Measurements from ENCODE around the gene FOXC1.

The FOXC1 gene

DNA sequence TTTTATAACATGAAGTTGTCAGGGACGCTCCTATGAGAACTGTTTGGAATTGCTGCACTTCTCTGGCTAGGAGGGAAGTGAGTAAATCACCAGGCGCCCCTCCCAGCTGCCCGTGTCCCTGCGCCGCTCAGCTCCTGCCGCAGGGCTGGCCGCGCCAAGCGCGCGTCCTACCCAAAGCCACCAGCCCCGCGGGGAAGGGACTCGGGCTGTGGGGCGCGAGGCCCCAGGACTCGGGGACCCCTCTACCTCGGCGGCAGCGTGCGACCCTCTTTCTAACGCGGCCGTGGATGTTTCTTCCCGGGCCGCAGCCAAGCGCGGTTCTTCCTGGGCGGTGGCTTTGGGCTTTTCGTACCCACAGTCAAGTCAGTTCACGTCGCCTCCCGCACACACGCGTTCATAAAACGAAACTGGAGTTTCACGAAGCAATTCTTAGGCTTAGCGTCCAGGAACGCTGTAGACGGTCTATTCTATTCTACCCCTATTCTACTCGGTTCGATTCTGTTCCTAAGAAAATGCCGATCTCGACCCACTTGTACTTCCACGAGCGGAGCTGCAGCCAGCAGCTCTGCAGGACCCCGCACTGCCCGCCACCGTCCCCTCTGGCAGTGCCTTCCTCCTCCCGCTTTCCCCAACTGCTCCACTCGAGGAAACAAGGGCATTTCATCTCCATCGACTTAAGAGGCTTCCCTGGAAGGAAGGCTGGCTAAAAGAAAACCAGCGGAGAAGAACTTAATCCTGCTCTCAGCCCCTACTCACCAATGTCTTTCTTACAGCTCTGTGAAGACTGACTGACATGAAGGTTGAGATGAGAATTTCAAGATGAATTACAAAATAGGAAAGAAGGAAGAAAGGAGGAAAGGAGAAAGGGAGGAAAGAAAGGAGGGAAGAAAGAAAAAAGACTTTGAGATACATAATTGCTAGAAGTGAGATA is 15.4 kb downstream of the FOXC1 start:
- no peak for DNase-seq

DNA sequence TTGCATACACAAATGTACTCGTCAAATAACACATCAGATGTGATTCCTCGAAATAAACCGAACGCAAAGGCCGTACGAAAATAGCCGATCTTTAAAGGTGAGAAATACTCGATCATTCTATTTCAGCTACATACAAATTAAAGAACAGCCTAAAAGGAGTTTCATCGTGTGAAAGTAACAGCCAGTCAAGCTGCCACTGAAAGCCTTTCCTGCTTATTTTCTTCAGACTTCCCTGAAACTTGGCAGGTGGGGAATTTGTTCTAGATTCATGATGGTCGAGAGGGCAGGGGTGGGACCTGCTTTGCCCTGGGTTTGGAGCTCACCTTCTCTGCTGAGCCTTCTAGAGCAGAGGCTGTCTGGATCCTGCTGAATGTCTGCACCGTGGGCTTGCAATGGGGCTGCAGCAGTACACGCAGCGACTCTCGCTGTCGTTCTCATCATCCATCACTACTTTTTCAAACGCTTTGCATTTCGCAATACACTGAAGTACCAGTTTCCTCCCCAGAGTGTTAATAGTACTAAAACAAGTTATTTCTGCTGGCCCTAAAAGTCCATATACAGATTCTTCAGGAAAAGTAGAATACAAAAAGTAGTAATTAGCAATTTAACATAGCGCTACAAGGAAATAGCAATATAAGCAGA is 16.2 kb downstream of the FOXC1 start:
- no peak for DNase-seq

DNA sequence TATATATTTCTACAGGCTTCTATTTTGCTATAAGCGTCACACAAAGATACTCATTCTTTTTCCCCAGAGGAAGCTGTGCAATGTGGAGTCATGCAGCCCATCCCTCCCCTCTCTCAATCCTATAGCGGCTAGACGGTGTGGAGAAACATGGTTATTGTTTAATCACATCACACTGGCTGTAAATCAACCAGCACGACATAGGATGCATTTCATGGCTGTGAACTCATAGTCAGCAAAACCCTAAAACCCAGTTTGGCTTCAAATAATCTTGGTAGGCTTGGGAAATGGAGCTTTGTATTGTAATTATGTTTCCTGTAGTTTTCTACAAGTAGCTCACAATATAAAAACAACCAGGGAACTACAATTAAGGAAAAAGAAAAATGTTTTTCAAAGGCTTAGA is 16.8 kb downstream of the FOXC1 start:
- DNase-seq = no peak

DNA sequence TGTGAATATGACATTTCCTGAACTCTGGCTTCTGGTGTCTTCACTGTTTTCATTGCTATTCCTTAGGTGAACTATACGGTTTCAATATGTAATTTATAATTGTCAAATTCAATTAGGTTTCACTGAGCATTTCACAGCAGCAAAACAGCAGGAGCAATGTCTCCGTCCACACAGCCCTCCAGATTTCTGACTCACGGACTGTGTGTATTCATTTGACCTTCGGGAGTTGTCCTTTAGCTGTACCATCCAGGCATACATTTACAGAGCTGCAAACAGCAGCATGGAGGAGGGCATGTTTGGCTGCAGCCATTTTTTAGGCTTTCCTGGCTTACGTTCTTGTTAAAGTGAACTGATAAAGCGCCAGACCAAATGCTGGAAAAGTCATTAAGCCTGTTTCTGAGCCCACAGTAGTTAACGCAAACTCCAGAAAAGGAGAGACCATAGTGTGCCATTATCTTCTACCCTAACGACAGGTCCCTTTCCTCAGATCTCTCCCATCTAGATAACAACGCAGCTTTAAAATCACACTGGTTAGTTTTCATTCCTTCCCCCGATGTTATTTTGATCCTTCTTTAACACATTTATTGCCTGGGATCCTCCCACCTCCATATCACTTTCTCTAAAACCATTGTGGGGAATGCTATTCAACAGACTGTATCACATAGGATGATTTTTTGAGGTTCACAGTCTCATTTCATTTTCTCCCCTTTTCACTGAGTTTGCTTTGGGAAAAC is 18.3 kb downstream of the FOXC1 start:
- DNase-seq = no peak

- no peak for DNase-seq
Measured at GRCh38 chr6:1629316-1629715, 19.6 kb downstream of the FOXC1 start.

GRCh38 chr6:1630212-1630770 is 20.6 kb downstream of the FOXC1 start:
- DNase-seq = no peak

GRCh38 chr6:1630771-1631217 is 21.1 kb downstream of the FOXC1 start:
- DNase-seq = no peak

- DNase-seq = no peak
Measured at GRCh38 chr6:1631251-1631650, 21.5 kb downstream of the FOXC1 start.

- no peak for DNase-seq
Measured at GRCh38 chr6:1633366-1634021, 23.8 kb downstream of the FOXC1 start.

- DNase-seq = no peak
Measured at GRCh38 chr6:1634081-1634480, 24.4 kb downstream of the FOXC1 start.

- DNase-seq = no peak
Measured at GRCh38 chr6:1635305-1636010, 25.7 kb downstream of the FOXC1 start.

- DNase-seq = no peak
Measured at GRCh38 chr6:1636272-1636825, 26.6 kb downstream of the FOXC1 start.

DNA sequence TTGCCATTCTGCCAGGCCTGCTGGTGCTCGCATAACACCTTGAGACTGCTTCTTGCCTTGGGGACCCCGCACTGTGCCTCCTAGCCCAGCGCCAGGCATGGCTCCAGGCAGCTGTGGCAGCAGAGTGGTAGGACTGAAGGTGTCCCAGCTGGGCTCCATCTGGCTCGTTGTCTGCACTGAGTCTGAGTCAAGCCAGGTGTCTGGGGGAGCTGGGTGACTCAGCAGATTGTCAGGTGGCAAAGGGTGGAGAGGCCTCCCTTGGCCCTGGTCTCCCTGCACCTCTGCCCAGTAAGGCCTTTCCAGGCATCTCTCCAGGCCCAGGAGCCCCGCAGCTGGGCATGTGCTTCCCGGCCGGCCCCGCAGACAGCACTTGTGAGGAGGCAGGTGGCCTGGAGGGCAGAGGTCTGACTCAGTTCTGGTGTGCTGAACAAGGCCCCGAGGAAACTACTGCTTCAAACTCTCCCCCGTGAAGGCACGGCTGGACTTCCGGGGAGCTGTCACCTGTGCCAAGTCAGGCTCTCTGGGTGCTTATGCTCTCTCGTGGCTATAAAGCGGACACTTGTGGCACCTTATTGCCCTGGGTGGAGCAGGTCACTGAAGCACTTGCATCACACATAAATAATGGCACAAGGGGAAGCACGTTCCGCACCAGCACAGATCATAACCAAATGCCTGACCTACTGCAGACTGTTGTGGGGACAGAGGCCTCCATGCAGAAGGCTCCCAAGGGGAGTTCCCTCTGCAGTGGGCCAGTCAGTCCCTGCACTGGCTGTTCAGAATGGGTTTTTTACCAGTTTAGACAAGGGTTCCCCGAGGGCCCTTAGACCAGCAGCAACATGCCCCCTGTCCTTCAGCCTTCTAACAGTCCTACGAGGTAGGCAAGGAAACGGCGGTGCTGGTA is 27.5 kb downstream of the FOXC1 start:
- DNase-seq = no peak

- DNase-seq = no peak
Measured at GRCh38 chr6:1639430-1639829, 29.7 kb downstream of the FOXC1 start.

DNA sequence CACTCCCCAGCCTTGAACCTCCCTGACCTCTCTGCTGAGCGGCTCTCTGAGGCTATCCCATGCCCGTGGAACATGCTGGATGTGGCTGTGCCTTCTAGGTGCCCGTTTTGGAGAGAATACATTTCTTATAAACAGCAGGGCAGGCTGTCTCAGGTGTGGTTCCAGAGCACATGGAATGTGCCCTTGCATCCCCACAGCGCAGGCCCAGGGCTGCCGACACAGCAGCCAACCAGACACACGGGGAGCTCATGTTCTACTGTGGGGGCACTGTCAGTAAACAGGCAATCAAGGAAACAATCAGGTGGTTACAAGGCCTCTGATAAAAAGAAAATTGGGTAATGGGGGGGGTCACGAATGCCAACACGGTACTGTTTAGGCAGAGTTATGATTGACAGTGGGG is 30.8 kb downstream of the FOXC1 start:
- no peak for DNase-seq

GRCh38 chr6:1641343-1641885 is 31.7 kb downstream of the FOXC1 start:
- DNase-seq = no peak

DNA sequence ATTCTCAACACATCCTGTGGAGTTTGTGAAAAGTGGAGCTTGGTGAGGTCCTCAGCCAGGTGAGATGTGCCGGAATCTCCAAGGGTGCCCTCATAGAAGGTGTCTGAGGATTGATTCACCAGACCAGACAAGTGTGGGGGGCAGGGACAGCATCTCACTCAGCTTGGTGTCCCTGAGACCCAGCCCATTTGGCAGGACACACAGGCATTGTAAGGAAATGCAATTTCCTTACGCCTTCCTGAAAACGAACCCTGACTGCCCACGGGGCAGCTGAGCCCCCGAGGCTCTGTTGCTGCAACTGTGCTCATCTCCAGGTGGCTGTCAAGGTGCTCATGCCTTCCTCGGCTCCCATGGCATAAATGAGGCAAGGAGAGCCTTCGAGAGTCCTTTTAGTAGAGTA is 33.4 kb downstream of the FOXC1 start:
- no peak for DNase-seq

- no peak for DNase-seq
Measured at GRCh38 chr6:1643830-1644445, 34.2 kb downstream of the FOXC1 start.

DNA sequence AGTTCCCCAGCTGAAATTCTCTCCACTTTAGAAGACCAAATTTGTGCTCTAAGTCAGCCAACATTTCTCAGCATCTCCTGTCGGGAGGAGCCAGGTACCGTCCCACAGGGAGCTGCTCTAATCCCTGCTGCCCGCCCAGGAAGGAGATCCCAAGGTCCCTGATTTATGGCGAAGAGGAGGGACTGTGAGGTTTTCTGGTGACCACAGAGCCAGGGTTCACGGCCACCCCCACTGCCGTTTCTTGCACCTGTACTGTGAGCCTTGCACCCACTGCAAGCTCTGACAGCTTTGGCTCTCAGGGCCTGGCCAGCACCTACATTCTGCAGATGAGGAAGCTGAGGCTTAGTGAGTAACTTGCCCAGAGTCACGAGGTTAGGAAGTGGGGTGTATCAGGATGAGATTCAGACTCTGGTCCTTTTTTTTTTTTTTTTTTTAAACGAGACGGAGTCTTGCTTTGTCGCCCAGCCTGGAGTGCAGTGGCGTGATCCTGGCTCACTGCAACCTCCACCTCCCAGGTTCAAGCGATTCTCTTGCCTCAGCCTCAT is 34.9 kb downstream of the FOXC1 start:
- DNase-seq = no peak
